Fibroblast of peridontal ligament (primary cell): Measurements from ENCODE around the gene ASB18.

ENCODE experiments used
- DNase-seq: peaks from one replicate; pipeline ENCODE4 v3.0.0-alpha.2; 2010; ENCODE audit errors: extremely low read depth

The ASB18 gene

GRCh38 chr2:236241181-236242056, 22.8 kb downstream of the ASB18 start:
- DNase-seq = no peak

DNA sequence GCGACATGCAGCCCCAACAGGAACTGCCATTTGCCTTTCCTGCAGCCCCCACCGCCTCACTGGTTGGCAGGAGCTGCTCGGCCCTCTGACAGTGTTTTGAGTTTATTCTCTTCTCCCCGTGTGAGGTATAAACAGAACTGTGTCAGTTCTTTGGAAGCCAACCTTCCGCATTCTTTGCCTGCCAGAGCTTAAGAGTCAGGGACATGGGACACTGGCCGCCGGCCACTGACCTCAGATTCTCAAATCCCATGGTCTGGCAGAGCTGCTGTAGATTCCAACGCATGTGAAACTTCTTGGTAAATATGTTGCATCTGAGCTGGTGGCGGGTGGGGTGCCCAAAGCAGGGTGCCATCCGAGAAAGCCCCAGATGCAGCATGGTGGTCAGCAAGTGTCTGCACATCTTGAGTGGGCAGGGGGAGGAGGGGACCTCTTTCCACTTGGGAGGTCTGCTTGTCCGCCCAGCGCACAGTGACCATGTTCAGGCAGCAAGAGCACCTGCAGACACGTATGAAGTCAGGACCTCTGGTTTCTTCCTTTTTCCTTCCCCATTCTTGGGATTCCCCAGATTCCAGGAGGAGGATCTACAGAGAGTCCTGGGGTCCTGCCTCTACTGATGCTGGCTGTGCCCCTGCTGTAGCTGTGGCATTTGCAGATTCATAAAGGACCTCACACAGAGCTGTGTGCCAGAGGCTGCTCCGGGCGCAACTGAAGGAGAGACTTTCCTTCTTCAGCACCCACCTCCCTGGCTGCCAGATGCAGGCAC, 23.8 kb downstream of the ASB18 start:
- no peak for DNase-seq

DNA sequence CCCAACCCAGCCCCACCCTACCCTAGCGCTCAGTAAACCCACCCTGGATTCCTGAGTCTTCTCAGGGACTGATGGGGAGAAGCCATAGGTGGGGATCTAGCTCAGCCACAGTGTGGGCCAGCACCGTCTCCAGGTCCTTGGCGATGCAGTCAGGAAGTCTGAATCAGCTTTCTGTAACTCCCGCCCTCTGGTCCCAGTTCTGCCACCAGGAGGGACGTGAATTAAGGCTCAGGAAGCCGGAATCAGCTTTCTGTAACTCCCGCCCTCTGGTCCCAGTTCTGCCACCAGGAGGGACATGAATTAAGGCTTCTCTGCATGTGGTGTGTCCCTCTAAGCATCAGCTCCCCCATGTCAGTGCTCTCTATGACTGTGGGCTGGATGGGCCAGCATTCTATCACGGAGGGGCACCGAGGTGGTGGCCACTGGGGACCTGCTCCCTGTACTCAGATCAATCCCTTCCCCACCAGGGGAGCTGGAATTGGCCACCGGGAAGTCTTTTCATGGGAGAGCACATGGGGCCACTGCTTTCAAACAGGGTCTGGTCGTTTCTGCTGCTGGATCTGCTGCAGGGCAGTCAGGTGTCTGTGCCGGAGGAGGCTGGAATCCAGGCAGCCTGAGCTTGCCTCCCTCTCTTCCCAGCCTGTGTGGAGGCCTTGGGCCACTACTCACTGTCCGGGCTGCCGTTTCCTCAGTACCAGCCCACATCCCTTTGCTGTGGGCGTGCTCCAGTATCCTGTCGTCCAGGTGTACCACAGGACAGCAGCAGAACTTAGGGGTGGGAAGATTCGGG, 24.7 kb downstream of the ASB18 start:
- DNase-seq = no peak

DNA sequence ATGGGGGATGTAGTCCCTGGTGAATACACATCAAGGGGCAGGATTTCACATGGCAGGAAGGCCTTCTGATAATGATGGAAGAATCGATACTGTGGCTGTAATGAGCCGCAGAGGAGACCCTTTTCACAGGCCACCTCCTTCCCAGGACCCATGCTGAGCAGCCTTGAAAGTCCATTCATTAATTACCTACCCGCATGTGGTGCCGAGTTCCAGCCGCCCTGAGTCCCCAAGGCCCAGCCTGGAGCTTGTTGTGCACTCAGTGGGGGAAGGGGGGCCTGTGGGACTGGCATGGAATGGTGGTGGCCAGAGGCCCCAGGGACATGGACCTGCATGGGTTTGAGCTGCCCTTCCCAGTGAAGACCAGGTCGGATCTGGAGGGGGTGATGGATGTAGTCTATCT, 25.5 kb downstream of the ASB18 start:
- DNase-seq = no peak

GRCh38 chr2:236237468-236238190, 26.6 kb downstream of the ASB18 start:
- no peak for DNase-seq

- DNase-seq = no peak
Measured at GRCh38 chr2:236236559-236237452, 27.4 kb downstream of the ASB18 start.

DNA sequence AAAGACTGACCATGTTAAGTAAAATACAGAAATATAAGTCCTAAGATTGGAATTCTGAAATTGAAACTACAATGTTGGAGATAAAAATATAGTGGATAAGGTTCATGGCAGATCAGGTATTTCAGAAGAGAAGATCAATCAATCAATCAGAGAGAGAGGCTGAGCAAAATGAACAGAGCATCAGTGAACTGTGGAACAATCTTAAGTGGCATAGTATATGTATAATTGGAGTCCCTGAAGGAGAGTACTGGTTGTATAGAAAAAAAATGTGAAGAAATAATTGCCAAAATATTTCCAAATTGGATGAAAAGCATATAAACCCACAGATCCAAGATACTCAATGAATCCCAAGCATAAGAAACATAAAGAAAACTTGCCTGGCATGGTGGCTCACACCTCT, 35.0 kb downstream of the ASB18 start:
- no peak for DNase-seq

- DNase-seq = no peak
Measured at GRCh38 chr2:236223675-236224074, 40.5 kb downstream of the ASB18 start.

DNA sequence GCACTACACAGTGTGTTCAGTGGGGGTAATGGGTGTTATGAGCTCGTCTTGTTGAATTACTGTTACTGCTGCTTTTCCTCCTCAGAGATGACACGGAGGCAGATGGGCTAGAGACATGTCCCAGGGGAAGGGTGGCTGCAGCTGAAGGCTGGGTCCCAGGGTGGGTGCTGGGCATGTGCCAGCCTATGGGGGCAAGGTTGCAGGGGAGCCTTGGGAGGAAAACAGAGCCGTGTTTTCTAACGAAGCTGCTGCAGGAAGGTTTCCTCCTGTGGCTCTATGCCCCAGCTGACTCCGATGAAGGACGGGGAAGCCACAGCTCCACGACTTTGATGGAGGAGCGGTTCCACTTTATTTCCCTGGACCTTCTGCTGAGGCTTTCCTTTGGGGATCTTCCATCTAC, 42.4 kb downstream of the ASB18 start:
- DNase-seq = no peak

DNA sequence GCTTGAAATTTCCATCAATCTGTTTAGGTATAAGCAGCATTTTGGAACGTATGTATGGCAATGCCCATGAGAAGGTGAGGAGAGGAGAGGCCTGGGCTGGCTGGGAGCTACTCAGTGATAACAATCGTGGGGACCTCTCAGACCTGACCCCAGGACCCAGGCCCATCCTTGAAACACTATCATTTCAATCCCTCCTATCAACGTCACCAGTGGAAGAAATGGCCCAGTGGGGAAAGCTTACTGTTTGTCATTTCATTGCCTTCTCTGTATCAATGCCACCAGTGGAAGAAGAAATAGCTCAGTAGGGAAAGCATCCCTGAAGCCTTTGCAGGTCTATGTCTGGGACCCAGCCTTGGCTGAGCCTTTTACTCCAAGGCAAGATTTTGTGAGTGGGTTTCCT, 44.8 kb downstream of the ASB18 start:
- DNase-seq = no peak

- no peak for DNase-seq
Measured at GRCh38 chr2:236217926-236218325, 46.3 kb downstream of the ASB18 start.

DNA sequence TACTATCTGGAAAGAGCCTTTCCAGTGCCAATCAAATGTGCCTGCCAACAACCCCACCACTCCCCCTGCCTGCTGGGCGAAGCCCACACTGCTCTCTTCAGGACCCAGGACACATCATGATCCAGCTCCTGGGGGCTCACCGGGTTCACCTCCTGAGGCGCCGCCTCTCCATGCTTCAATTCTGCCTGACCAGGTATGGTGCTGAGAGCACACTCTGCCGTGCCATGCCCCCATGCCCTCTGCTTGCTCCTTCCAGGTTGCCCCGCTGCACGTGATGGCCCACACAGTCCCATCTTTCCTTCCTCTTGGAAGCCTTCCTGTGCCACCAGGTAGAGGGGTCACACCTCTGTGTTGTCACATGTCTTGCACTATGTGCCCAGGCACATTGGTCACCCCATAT, 47.5 kb downstream of the ASB18 start:
- no peak for DNase-seq

DNA sequence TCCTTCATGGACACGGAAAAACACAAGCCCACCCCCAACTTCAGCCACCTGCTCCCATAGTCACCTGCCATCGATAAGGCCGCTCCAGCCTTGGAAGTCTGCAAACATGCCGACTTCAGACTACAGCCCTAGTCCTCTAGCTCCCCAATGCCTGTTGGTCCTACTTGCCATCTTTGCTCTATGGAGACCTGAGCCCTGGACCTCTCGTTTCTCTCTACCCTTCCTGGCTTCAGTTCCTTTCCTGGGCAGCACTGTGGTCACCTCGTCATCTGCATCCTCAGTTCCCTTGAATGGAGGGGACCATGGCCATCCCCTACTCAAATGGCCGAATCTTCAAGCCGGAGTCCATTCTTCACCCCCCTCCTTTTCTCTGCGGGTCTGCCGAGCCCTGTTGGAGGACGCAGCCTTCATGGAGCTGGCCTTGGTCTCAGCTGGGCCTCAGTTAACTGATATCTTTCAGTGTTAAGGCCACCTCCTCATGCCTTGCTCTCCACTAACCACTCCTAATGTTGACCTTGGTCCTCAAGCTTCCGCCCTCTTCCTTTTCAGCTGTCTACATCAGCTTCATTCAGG, 48.4 kb downstream of the ASB18 start:
- DNase-seq = no peak

GRCh38 chr2:236215196-236215595, 49.0 kb downstream of the ASB18 start:
- no peak for DNase-seq

DNA sequence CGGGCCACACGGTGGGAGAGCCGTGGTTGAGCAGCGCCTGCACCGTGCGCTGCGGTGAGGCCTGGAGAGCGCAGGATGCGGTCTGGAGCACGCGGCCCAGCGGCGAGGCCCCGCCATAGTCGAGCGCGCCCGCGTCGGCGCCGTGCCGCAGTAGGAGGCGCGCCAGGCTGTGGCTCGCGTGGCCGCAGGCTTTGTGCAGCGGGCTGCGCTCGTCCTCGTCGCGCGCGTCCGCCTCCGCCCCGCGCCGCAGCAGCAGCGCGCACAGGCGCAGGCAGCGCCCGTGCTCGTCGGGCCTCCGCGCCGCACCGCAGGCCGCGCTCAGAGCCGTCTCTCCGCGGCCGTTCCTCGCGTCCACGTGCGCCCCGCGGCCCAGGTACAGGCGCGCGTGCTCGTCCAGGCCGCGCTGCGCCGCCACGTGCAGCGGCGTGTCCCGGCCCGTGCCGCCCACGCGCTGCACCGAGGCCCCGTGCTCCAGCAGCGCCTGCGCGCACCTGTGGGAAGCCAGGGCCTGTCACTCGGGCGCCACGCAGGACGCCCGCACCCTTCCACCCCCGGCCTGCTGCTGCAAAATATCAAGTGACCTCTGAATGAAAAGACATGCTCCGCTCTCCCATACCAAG, 49.7 kb downstream of the ASB18 start:
- no peak for DNase-seq

DNA sequence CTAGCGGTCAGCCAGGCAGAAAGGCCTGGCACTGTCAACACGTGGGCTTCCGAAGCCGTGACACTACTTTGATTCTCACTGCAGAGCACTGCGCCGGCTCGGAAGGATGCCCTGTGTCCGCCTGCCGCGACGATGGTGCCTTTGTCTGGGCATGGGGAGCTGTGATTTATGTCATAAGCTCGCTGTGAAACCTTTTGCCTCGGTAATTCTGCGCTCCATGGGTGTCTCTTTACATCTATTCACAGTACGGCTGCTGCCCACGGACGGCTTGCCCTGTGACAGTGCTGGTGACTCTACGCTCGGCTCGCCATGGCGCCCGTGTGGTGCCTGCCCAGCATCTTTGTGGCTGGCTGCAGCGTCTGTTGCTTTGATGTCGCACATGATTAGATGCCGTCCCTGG, 52.9 kb downstream of the ASB18 start:
- no peak for DNase-seq

GRCh38 chr2:236210536-236210935, 53.7 kb downstream of the ASB18 start:
- DNase-seq = no peak

- DNase-seq = no peak
Measured at GRCh38 chr2:236209996-236210395, 54.2 kb downstream of the ASB18 start.

DNA sequence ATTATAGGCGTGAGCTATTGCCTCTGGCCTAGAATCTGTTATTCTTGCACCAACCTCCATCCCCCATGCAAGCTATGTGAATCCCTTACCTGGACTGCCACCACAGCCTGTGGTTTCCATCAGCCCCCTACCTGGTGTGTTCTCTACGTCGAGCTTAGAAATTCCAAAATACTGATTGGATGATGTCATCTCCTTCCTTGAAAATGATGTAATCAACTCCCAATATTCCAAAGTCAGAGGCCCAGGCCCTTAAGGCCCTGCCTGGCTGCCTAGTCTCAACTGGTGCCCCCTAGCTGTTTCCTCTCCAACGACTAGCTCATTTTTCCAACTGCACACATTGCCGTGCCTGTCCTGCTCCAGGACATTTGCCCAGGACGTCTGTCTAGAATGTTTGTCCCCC, 54.7 kb downstream of the ASB18 start:
- no peak for DNase-seq
